ENCODE measurements around the gene TARS2.

TARS2 gene

GRCh38 chr1:150505431-150505830, 18.2 kb downstream of the TARS2 start:
- Histone ChIP-seq H3K4me3 (no peak overlapping the region), H3K27ac (no peak overlapping the region)
- DNase-seq (ENCODE audit: low spot score): no peak
- no peak for TF ChIP-seq CTCF (IDR thresholded peaks at IDR 0.05)

- no peak for TF ChIP-seq CTCF (IDR thresholded peaks at IDR 0.05)
- H3K27ac ChIP-seq: peak within 1 kb of the TSS; percentile 60 to 86
Observed at GRCh38 chr1:150507912-150508864, 21.0 kb downstream of the TARS2 start, which contains the start of gene ECM1. Gene ECM1 (plus strand): TSS chr1:150508109. CDS start chr1:150508210, 101 bp downstream.

GRCh38 chr1:150508982-150509381, 21.8 kb downstream of the TARS2 start:
- no peak for TF ChIP-seq CTCF (IDR thresholded peaks at IDR 0.05)
- Histone ChIP-seq H3K4me3 (peak overlapping the region; percentile 31), H3K27ac (peak overlapping the region in 1 of 2 donors; percentile 2)
- DNase-seq (ENCODE audit: low spot score): no peak

More at GRCh38 chr1:150507912-150508864, 21.0 kb downstream of the TARS2 start, which contains the start of gene ECM1:
- peak within 1 kb of the TSS; percentile 60 for H3K4me3 ChIP-seq
- no peak for DNase-seq (ENCODE audit: low spot score)

GRCh38 chr1:150511551-150511950, 24.3 kb downstream of the TARS2 start:
- H3K4me3 ChIP-seq: no peak overlapping the region
- no peak overlapping the region for H3K27ac ChIP-seq
- TF ChIP-seq CTCF (IDR thresholded peaks at IDR 0.05): no peak
- DNase-seq (ENCODE audit: low spot score): no peak

- H3K4me3 ChIP-seq: no peak overlapping the region
- no peak for DNase-seq (ENCODE audit: low spot score)
- TF ChIP-seq CTCF (IDR thresholded peaks at IDR 0.05): no peak
- H3K27ac ChIP-seq: no peak overlapping the region
Observed at GRCh38 chr1:150511985-150512660, 24.9 kb downstream of the TARS2 start.

- no peak for DNase-seq (ENCODE audit: low spot score)
- no peak for TF ChIP-seq CTCF (IDR thresholded peaks at IDR 0.05)
- H3K4me3 ChIP-seq: no peak overlapping the region
- no peak overlapping the region for H3K27ac ChIP-seq
Observed at GRCh38 chr1:150512846-150513245, 25.6 kb downstream of the TARS2 start.
